Body of pancreas (tissue), 4 donors: ENCODE measurements around the gene POLN. TPM values are rescaled to one million over a fixed set of nuclear protein-coding genes. Genes with fewer than 3 reads are reported as not detected.
"Not testable (repeated sequence)": the region's sequence is repeated elsewhere in the genome, so short reads cannot be mapped to it uniquely, and the experiment has no call there.

Experiments used
- ATAC-seq: fragments of 150-250 bp; one replicate; pipeline ENCODE4 v1.9.1; 2016
- DNase-seq, 4 donors: peaks; one replicate each; pipeline ENCODE4 v3.0.0-alpha.2; 2019
- H3K27ac ChIP-seq, 4 donors: fragments of 200-600 bp; sonication (generic); 1 replicate in 3 of 4; 2 replicates in 1 of 4; pipeline versions ENCODE4 v1.5.1 to v1.6.1; 2016 to 2019; ENCODE audit warnings: mild to moderate bottlenecking in 1 of 4, mixed read lengths in 1 of 4, moderate library complexity in 1 of 4
- H3K27me3 ChIP-seq, 2 donors: fragments of 200-600 bp; sonication (generic); one replicate each; pipeline ENCODE4 v1.6.0; 2016; ENCODE audit warnings: mild to moderate bottlenecking in 1 of 2
- H3K36me3 ChIP-seq, 2 donors: fragments of 200-600 bp; sonication (generic); replicated peaks in 1 of 2; 2 replicates each; pipeline ENCODE4 v1.5.1; 2016; ENCODE audit warnings: low read depth in 2 of 2; ENCODE audit not compliant: insufficient read depth in 1 of 2
- H3K4me1 ChIP-seq: fragments of 200-600 bp; sonication (generic); one replicate; pipeline ENCODE4 v1.6.0; 2016
- H3K4me3 ChIP-seq, 2 donors: fragments of 200-600 bp; sonication (generic); 1 replicate in 1 of 2; 2 replicates in 1 of 2; pipeline ENCODE4 v1.5.1; 2016 to 2019
- H3K9me3 ChIP-seq, 3 donors: fragments of 200-600 bp; sonication (generic); 1 replicate in 2 of 3; 2 replicates in 1 of 3; pipeline ENCODE4 v1.5.1; 2016
- CTCF ChIP-seq, 7 experiments: fragments of 450-650 bp in 4 of 7; fragments of 200-600 bp in 3 of 7; sonication (generic) in 3 of 7; IDR thresholded peaks; one replicate each; pipeline ENCODE4 v1.5.1; 2016 to 2019; ENCODE audit warnings: antibody characterized with exemption in 7 of 7
- POLR2A ChIP-seq, 3 donors: fragments of 450-650 bp; IDR thresholded peaks; one replicate each; pipeline ENCODE4 v1.6.1; 2016; ENCODE audit warnings: antibody characterized with exemption in 3 of 3, mild to moderate bottlenecking in 2 of 3
- WGBS, 2 donors: methylation state at CpG; one replicate each; pipeline ENCODE4 v1.1.5; 2017; 5-methylcytosine and 5-hydroxymethylcytosine counted together
- intact Hi-C: fragments of 100-400 bp; cut with DNase I; formaldehyde crosslinking; loops from one replicate; pipeline ENCODE4 v1.15.1; 2023
- total RNA-seq, 2 donors: library from RNA; depleted of rRNA; stranded (reverse); fragments of >200 nt; gene quantifications; one replicate each; pipeline ENCODE4 v1.1.0, GENCODE V29; 2016

POLN gene
- total RNA-seq, 2 donors from 2014 or later, result 4.9 to 5.9 TPM

GRCh38 chr4:2220016-2220630 is 21.8 kb downstream of the POLN start:
- H3K9me3 ChIP-seq, result no peaks in the 10 kb centered on the region
- ATAC-seq, result peak; percentile 85
- no peak overlapping the region for H3K27ac ChIP-seq
- no peaks in the 10 kb centered on the region for H3K27me3 ChIP-seq
- DNase-seq, result peak; percentile 78 to 83 (median 82)
- no peaks in the 10 kb centered on the region for H3K36me3 ChIP-seq
- H3K4me3 ChIP-seq, result no peak overlapping the region
- H3K4me1 ChIP-seq, result peaks cover 13% of the 10 kb centered on the region
- WGBS, 2 donors, result 10 to 13% methylated on average over 10 of the region's 10 CpGs
- TF ChIP-seq POLR2A (IDR thresholded peaks at IDR 0.05), result no peak
- TF ChIP-seq CTCF (IDR thresholded peaks at IDR 0.05), result peak; percentile 47 to 90 (median 80)
- intact Hi-C loops, result no loop called here

- 87 to 91% methylated on average over 6 of the region's 6 CpGs for WGBS, 2 donors
- no peak overlapping the region for H3K4me3 ChIP-seq
- peaks cover 13% of the 10 kb centered on the region for H3K4me1 ChIP-seq
- TF ChIP-seq POLR2A (IDR thresholded peaks at IDR 0.05) (no peak), CTCF (IDR thresholded peaks at IDR 0.05) (no peak)
- no peaks in the 10 kb centered on the region for H3K27me3 ChIP-seq
- no peaks in the 10 kb centered on the region for H3K9me3 ChIP-seq
- no peak for DNase-seq
- no peak for ATAC-seq
- H3K36me3 ChIP-seq, result no peaks in the 10 kb centered on the region
- no peak overlapping the region for H3K27ac ChIP-seq
- intact Hi-C loops, result loop anchor here (10.0 kb wide), 1 partner anchor 226 kb away; no protein-coding TSS in a partner anchor
Measured at GRCh38 chr4:2219233-2219760, 22.6 kb downstream of the POLN start.

- no peak overlapping the region for H3K4me3 ChIP-seq
- H3K4me1 ChIP-seq, result peaks cover 13% of the 10 kb centered on the region
- no peak for ATAC-seq
- no peak for DNase-seq
- H3K27ac ChIP-seq, result no peak overlapping the region
- WGBS, 2 donors, result 88 to 100% methylated on average over 1 of the region's 1 CpG
- intact Hi-C loops, result loop anchor here (10.0 kb wide), 1 partner anchor 226 kb away; no protein-coding TSS in a partner anchor
- no peak for TF ChIP-seq POLR2A (IDR thresholded peaks at IDR 0.05)
- no peak for TF ChIP-seq CTCF (IDR thresholded peaks at IDR 0.05)
- H3K36me3 ChIP-seq, result no peaks in the 10 kb centered on the region
- H3K9me3 ChIP-seq, result no peaks in the 10 kb centered on the region
- no peaks in the 10 kb centered on the region for H3K27me3 ChIP-seq
Measured at GRCh38 chr4:2218436-2218835, 23.5 kb downstream of the POLN start.

GRCh38 chr4:2217726-2218125 is 24.2 kb downstream of the POLN start:
- peaks cover 6% of the 10 kb centered on the region for H3K4me1 ChIP-seq
- ATAC-seq (no peak), DNase-seq (no peak)
- intact Hi-C loops, result loop anchor here (10.0 kb wide), 1 partner anchor 227 kb away; no protein-coding TSS in a partner anchor
- TF ChIP-seq POLR2A (IDR thresholded peaks at IDR 0.05) (no peak), CTCF (IDR thresholded peaks at IDR 0.05) (no peak)
- H3K27ac ChIP-seq, result no peak overlapping the region
- 58 to 75% methylated on average over 3 of the region's 3 CpGs for WGBS, 2 donors
- H3K36me3 ChIP-seq, result no peaks in the 10 kb centered on the region
- no peak overlapping the region for H3K4me3 ChIP-seq
- no peaks in the 10 kb centered on the region for H3K27me3 ChIP-seq
- no peaks in the 10 kb centered on the region for H3K9me3 ChIP-seq

GRCh38 chr4:2212831-2213230 is 29.1 kb downstream of the POLN start:
- TF ChIP-seq POLR2A (IDR thresholded peaks at IDR 0.05), result no peak
- TF ChIP-seq CTCF (IDR thresholded peaks at IDR 0.05), result no peak
- Histone ChIP-seq H3K27me3 (no peaks in the 10 kb centered on the region), H3K36me3 (no peaks in the 10 kb centered on the region), H3K9me3 (no peaks in the 10 kb centered on the region), H3K4me3 (no peak overlapping the region), H3K4me1 (no peaks in the 10 kb centered on the region), H3K27ac (no peak overlapping the region)
- intact Hi-C loops, result loop anchor here (10.0 kb wide), 1 partner anchor 232 kb away; no protein-coding TSS in a partner anchor
- 41 to 52% methylated on average over 1 of the region's 1 CpG for WGBS, 2 donors
- DNase-seq (no peak), ATAC-seq (no peak)

GRCh38 chr4:2202789-2203188 is 39.1 kb downstream of the POLN start:
- 85 to 91% methylated on average over 1 of the region's 1 CpG for WGBS, 2 donors
- H3K36me3 ChIP-seq, DNase-seq, H3K4me1 ChIP-seq, intact Hi-C loops, H3K9me3 ChIP-seq, H3K4me3 ChIP-seq, ATAC-seq, H3K27me3 ChIP-seq, H3K27ac ChIP-seq: not testable (repeated sequence)
